ENCODE measurements around the gene SLC25A19.

SLC25A19 gene

GRCh38 chr17:75271233-75271954 is 17.8 kb downstream of the SLC25A19 start:
- H3K4me1 ChIP-seq (ENCODE audit: insufficient read depth, insufficient read length), result peaks cover 19% of the 10 kb centered on the region
- H3K27me3 ChIP-seq (ENCODE audit: insufficient read depth, insufficient read length), result peaks cover 13% of the 10 kb centered on the region
- no peaks in the 10 kb centered on the region for H3K9me3 ChIP-seq (ENCODE audit: insufficient read depth, low read length)
- no peak for DNase-seq (ENCODE audit: low read depth, low spot score)
- TF ChIP-seq ZNF274 (IDR thresholded peaks at IDR 0.05; ENCODE audit: low read depth, low read length) (no peak), SUZ12 (IDR thresholded peaks at IDR 0.05; ENCODE audit: extremely low read depth, insufficient read depth, insufficient read length) (no peak), YY1 (IDR thresholded peaks at IDR 0.05; ENCODE audit: insufficient read depth, insufficient read length) (no peak)
- H3K36me3 ChIP-seq (ENCODE audit: insufficient read depth, insufficient read length, low read length), result peaks cover 38% of the 10 kb centered on the region
- peak overlapping the region; percentile 96 for H3K9ac ChIP-seq (ENCODE audit: insufficient read length, low read depth)
- H3K4me3 ChIP-seq (ENCODE audit: insufficient read length, low read depth), result peak overlapping the region; percentile 84

GRCh38 chr17:75270966-75271232 is 18.3 kb downstream of the SLC25A19 start, which contains the start of gene MIF4GD:
Gene MIF4GD, minus strand, starts transcription at chr17:75271231. Its CDS starts 1,036 bp downstream, at chr17:75270195.
- DNase-seq (ENCODE audit: low read depth, low spot score), result no peak
- H3K4me3 ChIP-seq (ENCODE audit: insufficient read length, low read depth), result peak within 1 kb of the TSS; percentile 84
- peak within 1 kb of the TSS; percentile 96 for H3K9ac ChIP-seq (ENCODE audit: insufficient read length, low read depth)
- H3K36me3 ChIP-seq (ENCODE audit: insufficient read depth, insufficient read length, low read length), result peaks cover 43% of the 10 kb centered on the region
- peaks cover 13% of the 10 kb centered on the region for H3K27me3 ChIP-seq (ENCODE audit: insufficient read depth, insufficient read length)
- H3K4me1 ChIP-seq (ENCODE audit: insufficient read depth, insufficient read length), result peaks cover 19% of the 10 kb centered on the region
- no peak for TF ChIP-seq YY1 (IDR thresholded peaks at IDR 0.05; ENCODE audit: insufficient read depth, insufficient read length)
- no peak for TF ChIP-seq ZNF274 (IDR thresholded peaks at IDR 0.05; ENCODE audit: low read depth, low read length)
- TF ChIP-seq SUZ12 (IDR thresholded peaks at IDR 0.05; ENCODE audit: extremely low read depth, insufficient read depth, insufficient read length), result no peak
- H3K9me3 ChIP-seq (ENCODE audit: insufficient read depth, low read length), result no peaks in the 10 kb centered on the region

GRCh38 chr17:75270218-75270965 is 18.8 kb downstream of the SLC25A19 start:
- DNase-seq (ENCODE audit: low read depth, low spot score), result no peak

DNA sequence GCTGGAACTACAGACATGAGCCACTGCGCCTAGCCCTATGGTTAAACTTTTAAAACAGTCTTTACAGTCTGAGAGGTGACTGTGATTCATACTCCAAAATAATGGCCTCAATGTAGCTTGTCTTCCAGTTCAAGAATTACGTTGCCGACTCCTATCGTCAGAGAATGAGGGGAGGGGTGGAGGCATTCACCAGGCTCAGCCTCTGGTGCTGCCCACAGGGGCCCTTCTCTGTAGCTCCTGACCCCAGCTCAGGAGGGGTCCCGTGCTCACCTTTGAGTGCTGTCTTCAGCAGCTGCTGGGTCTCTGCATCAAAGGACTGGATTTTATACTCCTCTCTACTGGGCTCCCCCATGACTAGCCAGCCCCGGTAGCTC is 19.4 kb downstream of the SLC25A19 start:
- DNase-seq (ENCODE audit: low read depth, low spot score), result no peak

More at GRCh38 chr17:75270218-75270965, 18.8 kb downstream of the SLC25A19 start:
- Histone ChIP-seq H3K9ac (ENCODE audit: insufficient read length, low read depth) (peak overlapping the region; percentile 96), H3K9me3 (ENCODE audit: insufficient read depth, low read length) (no peaks in the 10 kb centered on the region), H3K27me3 (ENCODE audit: insufficient read depth, insufficient read length) (peaks cover 13% of the 10 kb centered on the region), H3K36me3 (ENCODE audit: insufficient read depth, insufficient read length, low read length) (peaks cover 46% of the 10 kb centered on the region), H3K4me3 (ENCODE audit: insufficient read length, low read depth) (peak overlapping the region; percentile 84), H3K4me1 (ENCODE audit: insufficient read depth, insufficient read length) (peaks cover 19% of the 10 kb centered on the region)
- TF ChIP-seq SUZ12 (IDR thresholded peaks at IDR 0.05; ENCODE audit: extremely low read depth, insufficient read depth, insufficient read length) (no peak), YY1 (IDR thresholded peaks at IDR 0.05; ENCODE audit: insufficient read depth, insufficient read length) (no peak), ZNF274 (IDR thresholded peaks at IDR 0.05; ENCODE audit: low read depth, low read length) (no peak)

DNA sequence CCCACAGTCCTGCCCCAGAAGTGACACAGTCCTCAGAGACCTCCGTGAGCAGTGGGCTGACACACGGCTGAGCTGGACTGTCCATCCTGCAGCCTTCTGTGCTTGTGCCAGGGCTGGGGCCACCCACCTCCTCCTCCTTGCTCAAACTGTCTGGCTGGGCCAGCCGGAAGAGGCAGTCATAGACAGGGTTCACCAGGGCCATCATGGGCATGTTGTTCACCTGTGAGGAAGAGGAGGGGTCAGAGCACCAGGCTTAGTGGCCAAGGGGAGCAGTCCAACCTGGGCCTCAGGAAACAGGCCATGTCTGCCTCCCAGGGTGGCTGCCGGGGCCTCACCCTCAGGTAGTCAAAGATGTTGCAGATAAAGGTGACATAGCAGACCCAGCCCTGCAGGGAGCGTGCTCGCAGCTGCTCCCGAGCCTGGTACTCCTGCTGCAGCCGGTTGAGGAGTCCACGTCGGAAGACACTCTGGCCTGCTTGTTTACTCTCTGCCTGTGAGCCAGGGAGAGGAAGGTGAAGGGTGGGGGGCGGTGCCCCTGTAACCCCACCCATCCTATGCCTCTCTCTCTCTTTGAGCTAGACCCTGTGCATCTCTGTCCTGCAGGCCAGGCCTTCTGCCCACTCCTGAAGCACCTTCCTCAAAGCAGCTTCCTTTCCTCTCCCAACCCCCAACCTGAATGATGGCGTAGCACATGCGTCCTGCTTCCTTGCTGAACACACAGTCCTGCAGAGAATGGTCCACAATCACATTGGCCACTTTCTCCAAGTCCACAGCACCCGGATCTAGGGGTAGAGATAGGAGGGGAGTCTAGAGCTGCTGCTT is 21.6 kb downstream of the SLC25A19 start:
- Histone ChIP-seq H3K4me1 (ENCODE audit: insufficient read depth, insufficient read length) (peaks cover 19% of the 10 kb centered on the region), H3K36me3 (ENCODE audit: insufficient read depth, insufficient read length, low read length) (peaks cover 54% of the 10 kb centered on the region), H3K4me3 (ENCODE audit: insufficient read length, low read depth) (no peak overlapping the region), H3K27me3 (ENCODE audit: insufficient read depth, insufficient read length) (peaks cover 13% of the 10 kb centered on the region), H3K9me3 (ENCODE audit: insufficient read depth, low read length) (no peaks in the 10 kb centered on the region), H3K9ac (ENCODE audit: insufficient read length, low read depth) (peak overlapping the region; percentile 61)
- TF ChIP-seq ZNF274 (IDR thresholded peaks at IDR 0.05; ENCODE audit: low read depth, low read length) (no peak), SUZ12 (IDR thresholded peaks at IDR 0.05; ENCODE audit: extremely low read depth, insufficient read depth, insufficient read length) (no peak), YY1 (IDR thresholded peaks at IDR 0.05; ENCODE audit: insufficient read depth, insufficient read length) (no peak)
- no peak for DNase-seq (ENCODE audit: low read depth, low spot score)

More for the DNA sequence above, 19.4 kb downstream of the SLC25A19 start:
- Histone ChIP-seq H3K9me3 (ENCODE audit: insufficient read depth, low read length) (no peaks in the 10 kb centered on the region), H3K27me3 (ENCODE audit: insufficient read depth, insufficient read length) (peaks cover 13% of the 10 kb centered on the region), H3K4me1 (ENCODE audit: insufficient read depth, insufficient read length) (peaks cover 19% of the 10 kb centered on the region), H3K36me3 (ENCODE audit: insufficient read depth, insufficient read length, low read length) (peaks cover 48% of the 10 kb centered on the region), H3K4me3 (ENCODE audit: insufficient read length, low read depth) (peak overlapping the region; percentile 84), H3K9ac (ENCODE audit: insufficient read length, low read depth) (peak overlapping the region; percentile 96)
- no peak for TF ChIP-seq SUZ12 (IDR thresholded peaks at IDR 0.05; ENCODE audit: extremely low read depth, insufficient read depth, insufficient read length)
- no peak for TF ChIP-seq ZNF274 (IDR thresholded peaks at IDR 0.05; ENCODE audit: low read depth, low read length)
- no peak for TF ChIP-seq YY1 (IDR thresholded peaks at IDR 0.05; ENCODE audit: insufficient read depth, insufficient read length)

DNA sequence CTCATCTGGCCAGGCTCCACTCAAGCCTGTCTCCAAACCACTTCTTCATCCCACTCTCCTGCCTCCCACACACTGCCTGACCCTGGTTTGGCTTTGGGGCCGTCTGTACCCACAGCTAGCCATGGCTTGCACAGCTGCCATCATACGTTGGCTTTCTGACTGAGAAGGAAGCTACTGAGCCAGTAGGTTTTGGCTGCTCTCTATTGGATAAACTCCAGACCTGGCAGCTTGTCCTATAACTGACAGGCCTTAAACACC is 22.2 kb downstream of the SLC25A19 start:
- DNase-seq (ENCODE audit: low read depth, low spot score), result no peak
- TF ChIP-seq ZNF274 (IDR thresholded peaks at IDR 0.05; ENCODE audit: low read depth, low read length) (no peak), SUZ12 (IDR thresholded peaks at IDR 0.05; ENCODE audit: extremely low read depth, insufficient read depth, insufficient read length) (no peak), YY1 (IDR thresholded peaks at IDR 0.05; ENCODE audit: insufficient read depth, insufficient read length) (no peak)

More for the DNA sequence above, 22.2 kb downstream of the SLC25A19 start:
- Histone ChIP-seq H3K36me3 (ENCODE audit: insufficient read depth, insufficient read length, low read length) (peaks cover 52% of the 10 kb centered on the region), H3K9ac (ENCODE audit: insufficient read length, low read depth) (peak overlapping the region; percentile 61), H3K4me1 (ENCODE audit: insufficient read depth, insufficient read length) (peaks cover 17% of the 10 kb centered on the region), H3K27me3 (ENCODE audit: insufficient read depth, insufficient read length) (peaks cover 9% of the 10 kb centered on the region), H3K4me3 (ENCODE audit: insufficient read length, low read depth) (no peak overlapping the region), H3K9me3 (ENCODE audit: insufficient read depth, low read length) (no peaks in the 10 kb centered on the region)
